CD4-positive, alpha-beta T cell treated with Interleukin-15 for 1 hour (primary cell): ENCODE measurements around the gene SYNM.
"Not testable (repeated sequence)": the region's sequence is repeated elsewhere in the genome, so short reads cannot be mapped to it uniquely, and the experiment has no call there.

ENCODE experiments used
- DNase-seq: peaks from one replicate; pipeline ENCODE4 v3.0.0-alpha.2; 2020

SYNM gene

GRCh38 chr15:99104788-99105513 lies at the start of gene SYNM:
Gene SYNM (plus strand): TSS chr15:99105080. CDS start chr15:99105200, 120 bp downstream.
- DNase-seq, result peak; percentile 32

- DNase-seq, result no peak
Observed at GRCh38 chr15:99055555-99056134, 49.2 kb upstream of the SYNM start.

- DNase-seq, result no peak
Observed at GRCh38 chr15:99057020-99057419, 47.9 kb upstream of the SYNM start.

- no peak for DNase-seq
Observed at GRCh38 chr15:99057697-99058420, 47.0 kb upstream of the SYNM start.

GRCh38 chr15:99058421-99058870 lies 46.4 kb upstream of the SYNM start:
- DNase-seq, result no peak

- peak; percentile 25 for DNase-seq
Observed at GRCh38 chr15:99059010-99059981, 45.6 kb upstream of the SYNM start.

GRCh38 chr15:99060186-99060585 lies 44.7 kb upstream of the SYNM start:
- DNase-seq, result not testable (repeated sequence)

- no peak for DNase-seq
Observed at GRCh38 chr15:99062226-99062625, 42.7 kb upstream of the SYNM start.

- no peak for DNase-seq
Observed at GRCh38 chr15:99068186-99068585, 36.7 kb upstream of the SYNM start.

- no peak for DNase-seq
Observed at GRCh38 chr15:99070208-99070607, 34.7 kb upstream of the SYNM start.

GRCh38 chr15:99071091-99071680 lies 33.7 kb upstream of the SYNM start:
- no peak for DNase-seq

GRCh38 chr15:99073008-99073717 lies 31.7 kb upstream of the SYNM start:
- DNase-seq, result no peak

GRCh38 chr15:99074446-99074845 lies 30.4 kb upstream of the SYNM start:
- DNase-seq, result no peak

- DNase-seq, result not testable (repeated sequence)
Observed at GRCh38 chr15:99075059-99075652, 29.7 kb upstream of the SYNM start.

- DNase-seq, result no peak
Observed at GRCh38 chr15:99076109-99076508, 28.8 kb upstream of the SYNM start.

- no peak for DNase-seq
Observed at GRCh38 chr15:99076555-99077308, 28.1 kb upstream of the SYNM start.

GRCh38 chr15:99082798-99083197 lies 22.1 kb upstream of the SYNM start:
- DNase-seq, result no peak

GRCh38 chr15:99084965-99085364 lies 19.9 kb upstream of the SYNM start:
- no peak for DNase-seq

- no peak for DNase-seq
Observed at GRCh38 chr15:99085413-99086326, 19.2 kb upstream of the SYNM start.
